OCI-LY3 (cell line): ENCODE measurements around the gene RPS6KA4.

ENCODE experiments used
- EZH2phosphoT487 ChIP-seq: fragments of 200-600 bp; shearing (Covaris generic); IDR thresholded peaks from 2 replicates; pipeline ENCODE4 v1.6.1; 2018; ENCODE audit warnings: antibody characterized with exemption, mixed run types, low read depth
- TF ChIP-seq, protein P1 (sequence below): fragments of 200-600, 300-600 bp; sonication (generic); IDR thresholded peaks from 2 replicates; pipeline ENCODE4 v1.5.1; 2014; ENCODE audit warnings: antibody characterized with exemption, low read length, low read depth

DNA sequence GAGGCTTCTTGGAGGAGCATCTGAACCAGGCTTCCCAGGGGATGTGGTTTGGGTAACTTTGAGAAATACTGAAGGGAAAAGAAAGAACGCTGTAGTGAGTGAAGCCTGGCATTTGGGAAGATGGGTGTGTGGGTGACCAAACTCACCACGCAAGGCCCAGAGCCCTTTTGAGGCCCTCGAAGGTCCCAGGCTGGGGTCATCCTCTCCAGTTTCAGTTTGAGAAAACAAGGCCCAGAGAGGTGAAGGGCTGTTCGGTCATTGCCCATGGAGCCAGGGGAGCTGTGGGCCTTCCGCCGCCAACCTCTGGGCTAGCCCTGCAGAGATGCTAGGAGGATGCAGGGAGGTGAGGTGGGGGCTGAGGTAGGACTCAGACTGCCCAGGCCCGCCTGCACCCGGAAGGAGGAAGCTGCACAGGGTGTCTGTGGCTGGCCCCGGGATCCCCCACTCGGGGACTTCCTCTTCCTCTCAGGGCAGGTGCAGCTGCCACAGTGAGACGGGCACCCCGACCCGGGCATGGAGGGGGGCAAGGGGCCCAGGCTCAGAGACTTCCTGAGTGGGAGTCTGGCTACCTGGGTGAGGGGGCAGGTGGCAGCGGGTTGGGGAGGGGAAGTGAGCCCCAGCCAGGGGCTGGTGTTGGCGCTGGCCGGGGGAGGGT, 19.1 kb upstream of the RPS6KA4 start, which contains the start of gene CCDC88B:
- TF ChIP-seq, protein P1, sequence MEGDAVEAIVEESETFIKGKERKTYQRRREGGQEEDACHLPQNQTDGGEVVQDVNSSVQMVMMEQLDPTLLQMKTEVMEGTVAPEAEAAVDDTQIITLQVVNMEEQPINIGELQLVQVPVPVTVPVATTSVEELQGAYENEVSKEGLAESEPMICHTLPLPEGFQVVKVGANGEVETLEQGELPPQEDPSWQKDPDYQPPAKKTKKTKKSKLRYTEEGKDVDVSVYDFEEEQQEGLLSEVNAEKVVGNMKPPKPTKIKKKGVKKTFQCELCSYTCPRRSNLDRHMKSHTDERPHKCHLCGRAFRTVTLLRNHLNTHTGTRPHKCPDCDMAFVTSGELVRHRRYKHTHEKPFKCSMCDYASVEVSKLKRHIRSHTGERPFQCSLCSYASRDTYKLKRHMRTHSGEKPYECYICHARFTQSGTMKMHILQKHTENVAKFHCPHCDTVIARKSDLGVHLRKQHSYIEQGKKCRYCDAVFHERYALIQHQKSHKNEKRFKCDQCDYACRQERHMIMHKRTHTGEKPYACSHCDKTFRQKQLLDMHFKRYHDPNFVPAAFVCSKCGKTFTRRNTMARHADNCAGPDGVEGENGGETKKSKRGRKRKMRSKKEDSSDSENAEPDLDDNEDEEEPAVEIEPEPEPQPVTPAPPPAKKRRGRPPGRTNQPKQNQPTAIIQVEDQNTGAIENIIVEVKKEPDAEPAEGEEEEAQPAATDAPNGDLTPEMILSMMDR, result no peak
- no peak for TF ChIP-seq EZH2phosphoT487
